GM12873 (cell line): ENCODE data around the gene DLL1.

Source experiments
- CTCF ChIP-seq: IDR thresholded peaks from 2 replicates; pipeline ENCODE4 v1.5.1; 2012; ENCODE audit warnings: low read depth, mild to moderate bottlenecking, moderate library complexity, low read length, control low read depth; ENCODE audit not compliant: insufficient read depth; ENCODE audit errors: missing control alignments

The DLL1 gene

GRCh38 chr6:170235391-170236125 lies 55.3 kb downstream of the DLL1 start:
- TF ChIP-seq CTCF: no peak

- TF ChIP-seq CTCF: no peak
Measured at GRCh38 chr6:170234419-170234818, 56.5 kb downstream of the DLL1 start.

GRCh38 chr6:170233286-170234205 lies 57.3 kb downstream of the DLL1 start:
- TF ChIP-seq CTCF: no peak
